Measurements from ENCODE around the gene ZRANB3. TPM values are rescaled to one million over a fixed set of nuclear protein-coding genes. Genes with fewer than 3 reads are reported as not detected.

The ZRANB3 gene
- total and polyA plus RNA-seq, 4 donors = 2.5 to 7.2 (median 4.1) TPM

DNA sequence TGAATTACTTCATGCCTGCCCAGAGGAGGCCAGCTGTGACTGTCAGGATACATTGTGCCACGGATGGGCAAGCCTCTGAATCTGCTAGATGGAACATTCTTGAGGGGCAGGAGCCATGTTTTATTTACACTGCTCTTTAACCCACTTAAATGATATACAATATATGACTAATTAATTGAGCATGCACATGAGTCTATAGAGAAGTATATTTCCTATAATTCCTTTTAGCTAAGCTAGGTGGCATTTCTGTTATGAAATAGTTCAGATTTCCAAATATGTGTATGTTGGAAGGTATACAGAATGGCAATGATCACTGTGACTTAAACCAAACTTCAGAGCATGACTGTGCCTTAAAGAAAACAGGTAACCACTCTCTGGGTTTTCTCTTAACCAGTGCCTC, 347.2 kb downstream of the ZRANB3 start:
- TF ChIP-seq FOXA1 (IDR thresholded peaks at IDR 0.05) (no peak), HNF4G (IDR thresholded peaks at IDR 0.05) (no peak), ATF3 (IDR thresholded peaks at IDR 0.05) (no peak), HNF4A (conservative IDR thresholded peaks at IDR 0.05) (no peak), EGR1 (IDR thresholded peaks at IDR 0.05; ENCODE audit: low read depth in 2 of 2) (no peak), RAD21 (IDR thresholded peaks at IDR 0.05) (no peak), YY1 (IDR thresholded peaks at IDR 0.05) (no peak), TAF1 (conservative IDR thresholded peaks at IDR 0.05) (no peak), GABPA (IDR thresholded peaks at IDR 0.05 in 1 of 2, conservative IDR thresholded peaks at IDR 0.05 in 1 of 2) (no peak), FOXA2 (IDR thresholded peaks at IDR 0.05) (no peak), CTCF (IDR thresholded peaks at IDR 0.05; ENCODE audit: low read depth, low read length, missing input control) (no peak), SP1 (IDR thresholded peaks at IDR 0.05) (no peak), JUND (IDR thresholded peaks at IDR 0.05) (no peak), NR2F2 (IDR thresholded peaks at IDR 0.05) (no peak), REST (IDR thresholded peaks at IDR 0.05) (no peak), RXRA (IDR thresholded peaks at IDR 0.05) (no peak)
- TF ChIP-seq, protein P1, sequence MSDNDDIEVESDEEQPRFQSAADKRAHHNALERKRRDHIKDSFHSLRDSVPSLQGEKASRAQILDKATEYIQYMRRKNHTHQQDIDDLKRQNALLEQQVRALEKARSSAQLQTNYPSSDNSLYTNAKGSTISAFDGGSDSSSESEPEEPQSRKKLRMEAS (IDR thresholded peaks at IDR 0.05) = no peak
- TF ChIP-seq, protein P2, sequence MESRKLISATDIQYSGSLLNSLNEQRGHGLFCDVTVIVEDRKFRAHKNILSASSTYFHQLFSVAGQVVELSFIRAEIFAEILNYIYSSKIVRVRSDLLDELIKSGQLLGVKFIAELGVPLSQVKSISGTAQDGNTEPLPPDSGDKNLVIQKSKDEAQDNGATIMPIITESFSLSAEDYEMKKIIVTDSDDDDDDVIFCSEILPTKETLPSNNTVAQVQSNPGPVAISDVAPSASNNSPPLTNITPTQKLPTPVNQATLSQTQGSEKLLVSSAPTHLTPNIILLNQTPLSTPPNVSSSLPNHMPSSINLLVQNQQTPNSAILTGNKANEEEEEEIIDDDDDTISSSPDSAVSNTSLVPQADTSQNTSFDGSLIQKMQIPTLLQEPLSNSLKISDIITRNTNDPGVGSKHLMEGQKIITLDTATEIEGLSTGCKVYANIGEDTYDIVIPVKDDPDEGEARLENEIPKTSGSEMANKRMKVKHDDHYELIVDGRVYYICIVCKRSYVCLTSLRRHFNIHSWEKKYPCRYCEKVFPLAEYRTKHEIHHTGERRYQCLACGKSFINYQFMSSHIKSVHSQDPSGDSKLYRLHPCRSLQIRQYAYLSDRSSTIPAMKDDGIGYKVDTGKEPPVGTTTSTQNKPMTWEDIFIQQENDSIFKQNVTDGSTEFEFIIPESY (IDR thresholded peaks at IDR 0.05) = no peak
- no peak overlapping the region for H3K4me3 ChIP-seq (ENCODE audit: low read depth in 1 of 3, low read length in 3 of 3)
- no peaks in the 10 kb centered on the region for H3K9me3 ChIP-seq (ENCODE audit: control insufficient read depth in 4 of 4, low read length in 3 of 4)
- no peaks in the 10 kb centered on the region for H3K27me3 ChIP-seq (ENCODE audit: control insufficient read depth in 4 of 4, insufficient read depth in 4 of 4, low read length in 3 of 4)
- no peak overlapping the region for H3K9ac ChIP-seq (ENCODE audit: low read depth in 1 of 2, low read length in 2 of 2)
- no peak for DNase-seq (ENCODE audit: low spot score)
- no peak overlapping the region for H3K27ac ChIP-seq (ENCODE audit: low read depth in 1 of 2, low read length in 2 of 2)
- H3K4me1 ChIP-seq (ENCODE audit: control insufficient read depth in 4 of 4, insufficient read depth in 4 of 4, low read length in 3 of 4) = no peaks in the 10 kb centered on the region
- H3K36me3 ChIP-seq (ENCODE audit: control insufficient read depth in 4 of 4, insufficient read depth in 3 of 4, low read depth in 1 of 4, low read length in 3 of 4) = peaks cover 0 to 3% (median 0%) of the 10 kb centered on the region in 4 donors
- WGBS = 90% methylated on average over 1 of the region's 1 CpG

Measured in liver (tissue), 9 donors.